CD4-positive, alpha-beta T cell treated with Interleukin-15 for 1 hour (primary cell): Measurements from ENCODE around the gene MAST2.
"Not testable (repeated sequence)": the region's sequence is repeated elsewhere in the genome, so short reads cannot be mapped to it uniquely, and the experiment has no call there.

Experiments used
- DNase-seq: peaks from one replicate; pipeline ENCODE4 v3.0.0-alpha.2; 2020

Gene MAST2

DNA sequence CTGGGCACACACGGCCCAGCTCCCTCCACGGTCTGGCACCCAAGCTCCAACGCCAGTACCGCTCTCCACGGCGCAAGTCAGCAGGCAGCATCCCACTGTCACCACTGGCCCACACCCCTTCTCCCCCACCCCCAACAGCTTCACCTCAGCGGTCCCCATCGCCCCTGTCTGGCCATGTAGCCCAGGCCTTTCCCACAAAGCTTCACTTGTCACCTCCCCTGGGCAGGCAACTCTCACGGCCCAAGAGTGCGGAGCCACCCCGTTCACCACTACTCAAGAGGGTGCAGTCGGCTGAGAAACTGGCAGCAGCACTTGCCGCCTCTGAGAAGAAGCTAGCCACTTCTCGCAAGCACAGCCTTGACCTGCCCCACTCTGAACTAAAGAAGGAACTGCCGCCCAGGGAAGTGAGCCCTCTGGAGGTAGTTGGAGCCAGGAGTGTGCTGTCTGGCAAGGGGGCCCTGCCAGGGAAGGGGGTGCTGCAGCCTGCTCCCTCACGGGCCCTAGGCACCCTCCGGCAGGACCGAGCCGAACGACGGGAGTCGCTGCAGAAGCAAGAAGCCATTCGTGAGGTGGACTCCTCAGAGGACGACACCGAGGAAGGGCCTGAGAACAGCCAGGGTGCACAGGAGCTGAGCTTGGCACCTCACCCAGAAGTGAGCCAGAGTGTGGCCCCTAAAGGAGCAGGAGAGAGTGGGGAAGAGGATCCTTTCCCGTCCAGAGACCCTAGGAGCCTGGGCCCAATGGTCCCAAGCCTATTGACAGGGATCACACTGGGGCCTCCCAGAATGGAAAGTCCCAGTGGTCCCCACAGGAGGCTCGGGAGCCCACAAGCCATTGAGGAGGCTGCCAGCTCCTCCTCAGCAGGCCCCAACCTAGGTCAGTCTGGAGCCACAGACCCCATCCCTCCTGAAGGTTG is 231.4 kb downstream of the MAST2 start:
- DNase-seq: no peak

DNA sequence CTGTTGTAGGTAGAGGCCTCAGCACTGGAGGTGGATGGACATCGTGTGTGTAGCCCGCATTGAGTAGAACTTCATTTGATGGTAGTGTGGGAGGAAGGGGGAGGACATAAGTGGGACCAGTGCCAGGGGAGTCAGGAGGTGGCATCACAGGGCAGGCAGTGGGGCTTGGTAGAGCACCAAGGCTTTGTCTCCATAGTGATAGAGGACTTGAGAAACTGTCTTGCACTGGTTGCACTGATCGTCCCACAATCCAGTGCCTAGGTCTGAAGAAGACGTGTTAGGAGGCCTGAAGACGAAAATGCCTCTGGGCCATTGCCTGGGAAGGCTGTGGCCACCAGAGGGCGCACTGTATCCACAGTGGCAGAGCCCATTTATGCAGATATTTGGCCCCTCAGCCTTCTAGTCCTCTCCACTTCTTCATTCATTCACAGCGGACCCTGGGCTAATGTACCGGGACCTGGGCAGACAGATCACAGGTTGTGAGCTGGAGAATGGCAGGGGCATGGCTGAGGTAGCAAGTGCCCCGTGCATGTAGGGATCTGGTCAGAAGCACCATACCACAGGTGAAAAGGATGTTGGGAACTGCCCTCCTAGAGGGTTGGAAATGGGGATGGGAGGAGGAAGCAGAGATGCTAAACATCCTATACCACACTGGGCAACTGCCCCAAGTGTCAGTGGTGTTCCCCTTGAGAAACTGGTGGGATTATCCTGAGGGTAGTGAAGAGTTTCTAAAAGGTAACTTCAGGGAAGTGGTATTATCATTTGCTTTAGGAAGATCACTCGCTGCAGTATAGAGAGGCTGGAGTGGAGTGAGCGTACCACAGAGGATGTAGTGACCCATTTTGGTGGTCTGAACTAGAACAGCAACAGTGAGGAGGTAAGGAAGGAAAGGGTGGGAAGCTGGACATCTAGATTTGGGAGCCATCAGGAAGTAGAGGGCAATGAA is 233.8 kb downstream of the MAST2 start:
- peak; percentile 77 for DNase-seq

DNA sequence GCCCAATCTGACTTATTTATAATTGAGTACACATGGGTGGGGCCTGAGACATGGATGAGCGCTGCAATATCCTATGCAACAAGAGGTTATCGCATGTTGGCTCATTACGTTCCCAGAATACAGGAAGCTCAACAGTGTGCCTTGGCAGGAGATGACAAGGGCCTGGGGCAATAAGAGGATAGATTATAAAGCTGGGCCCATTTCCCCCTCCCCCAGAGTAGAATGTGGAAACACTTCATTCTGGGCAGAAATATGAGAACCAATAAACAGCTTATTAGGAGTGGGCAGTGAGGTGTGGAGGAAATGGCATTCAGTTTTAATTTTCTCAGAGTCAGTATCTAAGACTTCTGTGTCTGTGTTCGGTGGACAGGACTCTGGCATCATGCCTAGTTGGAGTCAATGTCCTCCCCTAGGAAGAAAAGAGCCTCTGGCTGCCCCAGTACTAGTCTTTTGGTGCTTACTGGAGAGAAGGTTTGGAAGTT is 236.2 kb downstream of the MAST2 start:
- no peak for DNase-seq

DNA sequence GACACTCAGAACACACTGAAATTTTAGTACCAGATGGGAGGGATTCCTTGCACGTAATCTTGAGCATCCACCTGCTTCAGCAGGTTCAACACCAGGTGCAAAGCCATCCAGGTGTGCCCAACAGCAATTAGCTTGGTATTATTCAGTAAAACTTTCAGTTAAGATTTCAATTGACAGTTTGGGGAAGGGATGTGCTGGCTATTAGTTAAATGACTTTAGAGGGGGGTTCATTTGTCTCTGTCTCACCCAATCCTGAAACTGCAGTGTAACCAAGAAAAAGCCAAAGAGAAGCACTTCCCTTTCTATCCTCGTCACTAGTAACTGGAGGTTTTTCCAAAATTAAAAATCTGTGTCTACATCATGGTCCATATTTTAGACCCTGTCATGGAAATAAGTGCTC is 238.1 kb downstream of the MAST2 start:
- no peak for DNase-seq

DNA sequence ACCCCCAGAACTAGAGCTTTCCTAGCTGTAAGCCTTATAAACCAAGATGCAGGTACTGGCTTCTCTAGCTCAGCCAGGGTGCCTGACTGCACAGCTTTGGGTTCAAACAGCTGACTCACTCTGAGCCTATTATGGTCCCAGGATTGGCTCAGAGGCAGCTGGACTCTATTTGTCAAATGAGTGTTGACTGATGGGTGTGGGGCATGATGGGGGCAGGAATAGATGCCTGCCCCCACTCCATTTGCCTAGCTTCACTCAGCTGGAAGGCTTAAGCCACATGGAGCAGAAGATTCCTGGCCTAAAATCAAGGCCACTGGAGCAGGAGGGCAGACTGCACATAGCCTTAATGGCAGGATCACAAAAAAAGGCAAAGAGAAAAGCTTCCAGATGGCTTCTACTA is 238.6 kb downstream of the MAST2 start:
- no peak for DNase-seq

DNA sequence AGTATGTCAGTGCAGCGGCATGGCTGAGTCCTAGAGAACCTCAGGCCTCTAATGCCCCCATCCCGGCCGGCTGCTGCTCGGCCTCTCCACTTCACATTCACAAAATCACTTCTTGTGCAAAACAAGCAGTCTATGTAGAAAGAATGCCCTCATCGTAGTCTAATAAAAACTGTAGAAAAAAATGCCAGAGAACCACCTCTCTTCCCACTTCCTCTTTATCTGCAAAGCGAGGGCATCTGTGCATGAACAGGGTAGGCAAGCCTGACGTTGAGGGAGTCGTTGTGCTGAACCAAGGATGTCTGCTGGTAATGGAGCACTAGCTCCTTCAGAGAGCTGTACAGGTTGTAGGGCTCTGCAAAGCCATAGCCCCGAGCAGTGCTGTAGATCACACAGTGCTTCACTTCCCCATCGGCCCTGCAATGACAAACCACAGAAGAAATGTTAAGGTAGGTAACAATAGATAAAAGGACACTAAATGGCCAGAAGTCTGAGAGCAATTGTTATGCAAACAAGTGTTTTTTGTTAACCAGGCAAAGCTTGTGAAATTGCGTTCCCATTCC is 240.1 kb downstream of the MAST2 start:
- peak; percentile 64 for DNase-seq

DNA sequence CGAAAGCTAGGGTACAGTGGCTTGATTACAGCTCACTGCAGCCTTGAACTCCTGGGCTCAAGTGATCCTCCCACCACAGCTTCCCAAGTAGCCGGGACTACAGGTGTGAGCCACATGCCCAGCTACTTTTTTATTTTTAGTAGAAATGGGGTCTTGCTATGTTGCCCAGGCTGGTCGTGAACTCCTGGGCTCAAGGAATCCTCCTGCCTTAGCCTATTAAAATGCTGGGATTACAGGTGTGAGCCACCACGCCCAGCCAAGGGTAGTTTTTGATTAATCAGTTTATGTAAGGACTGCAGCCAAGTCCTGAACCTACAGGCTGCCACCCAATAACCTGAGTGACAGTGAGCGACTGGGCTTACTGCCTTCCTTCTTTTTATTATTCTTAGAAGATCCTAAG is 240.7 kb downstream of the MAST2 start:
- DNase-seq: no peak

DNA sequence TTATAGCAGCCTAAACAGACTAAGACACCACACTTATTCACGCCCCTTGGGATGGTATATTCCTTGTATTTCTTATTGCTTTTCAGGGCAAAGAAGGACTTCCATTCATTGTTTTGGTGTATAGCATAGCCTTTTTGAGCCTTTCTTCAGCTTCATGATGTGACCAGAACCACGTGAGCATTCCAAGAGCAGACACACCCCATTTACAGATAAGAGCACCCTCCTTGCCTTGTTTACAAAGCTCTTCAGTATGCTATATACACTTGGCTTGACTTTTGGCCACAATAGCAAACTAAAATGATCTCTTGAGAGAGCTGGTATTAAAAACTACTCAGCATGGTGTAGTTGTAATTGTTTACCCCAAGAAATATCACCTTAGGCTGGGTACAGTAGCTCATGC is 250.3 kb downstream of the MAST2 start:
- no peak for DNase-seq

DNA sequence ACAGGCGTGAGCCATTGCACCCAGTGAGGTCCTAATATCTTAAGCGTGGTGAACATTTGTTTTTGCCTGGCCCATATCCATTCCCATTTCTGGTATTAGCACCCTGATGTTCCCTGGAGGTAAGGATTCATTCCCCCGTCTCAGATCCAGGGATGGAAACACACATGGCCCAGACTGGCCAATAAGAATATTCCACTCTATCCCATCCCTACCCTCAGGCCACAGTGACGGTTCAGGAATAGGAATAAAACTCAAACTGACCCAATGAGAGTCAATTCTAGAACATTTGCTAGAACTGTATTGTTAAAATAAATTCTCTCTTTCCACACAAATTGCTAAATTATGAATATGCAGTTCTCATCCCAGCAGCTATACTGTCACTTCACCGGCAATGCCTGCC is 252.9 kb downstream of the MAST2 start:
- DNase-seq: no peak

DNA sequence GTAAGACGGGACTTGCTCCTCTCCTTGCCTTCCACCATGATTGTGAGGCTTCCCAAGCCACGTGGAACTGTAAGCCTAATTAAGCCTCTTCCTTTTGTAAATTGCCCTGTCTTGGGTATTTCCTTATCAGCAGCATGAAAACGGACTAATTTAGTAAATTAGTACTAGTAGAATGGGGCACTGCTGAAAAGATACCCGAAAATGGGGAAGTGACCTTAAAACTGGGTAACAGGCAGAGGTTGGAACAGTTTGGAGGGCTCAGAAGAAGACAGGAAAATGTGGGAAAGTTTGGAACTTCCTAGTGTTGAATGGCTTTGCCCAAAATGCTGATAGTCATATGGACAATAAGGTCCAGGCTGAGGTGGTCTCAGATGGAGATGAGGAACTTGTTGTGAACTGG is 253.8 kb downstream of the MAST2 start:
- DNase-seq: not testable (repeated sequence)

DNA sequence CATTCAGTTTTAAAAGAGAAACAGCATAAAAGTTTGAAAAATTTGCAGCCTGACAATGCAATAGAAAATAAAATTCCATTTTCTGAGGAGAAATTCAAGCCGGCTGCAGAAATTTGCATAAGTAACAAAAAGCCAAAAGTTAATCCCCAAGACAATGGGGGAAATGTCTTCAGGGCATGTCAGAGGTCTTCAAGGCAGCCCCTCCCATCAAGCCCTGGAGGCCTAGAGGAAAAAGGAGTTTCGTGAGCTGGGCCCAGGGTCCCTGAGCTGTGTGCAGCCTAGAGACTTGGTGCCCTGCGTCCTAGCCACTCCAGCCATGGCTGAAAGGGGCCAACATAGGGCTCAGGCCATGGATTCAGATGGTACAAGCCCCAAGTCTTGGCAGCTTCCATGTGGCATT is 254.4 kb downstream of the MAST2 start:
- DNase-seq: no peak

DNA sequence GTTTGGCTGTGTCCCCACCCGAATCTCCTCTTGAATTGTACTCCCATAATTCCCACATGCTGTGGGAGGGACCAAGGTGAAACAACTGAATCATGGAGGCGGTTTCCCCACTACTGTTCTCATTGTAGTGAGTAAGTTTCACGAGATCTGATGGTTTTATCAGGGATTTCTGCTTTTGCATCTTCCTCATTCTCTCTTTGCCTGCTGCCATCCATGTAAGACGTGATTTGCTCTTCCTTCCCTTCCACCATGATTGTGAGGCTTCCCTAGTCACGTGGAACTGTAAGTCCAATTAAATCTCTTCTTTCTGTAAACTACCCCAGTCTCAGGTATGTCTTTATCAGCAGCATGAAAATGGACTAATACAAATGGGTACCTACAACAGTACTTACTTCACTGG is 255.5 kb downstream of the MAST2 start:
- DNase-seq: no peak

DNA sequence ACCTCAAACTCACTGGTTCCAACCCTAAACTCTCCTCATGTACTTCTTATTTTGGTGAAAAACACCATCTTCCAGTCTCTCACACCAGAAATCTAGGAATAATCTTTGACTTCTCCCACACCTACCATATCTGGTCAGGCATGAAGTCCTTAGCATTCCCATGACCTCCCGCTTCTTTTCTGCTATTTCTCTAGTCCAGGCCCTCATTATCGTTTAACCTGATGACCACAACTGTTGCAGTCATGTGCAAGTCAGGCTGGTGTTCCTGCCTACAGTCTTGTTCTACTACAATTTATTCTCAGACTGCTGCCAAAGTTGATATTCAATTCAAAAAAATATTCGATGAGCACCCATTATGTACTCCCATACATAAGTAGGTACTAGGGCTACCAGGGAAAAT is 257.7 kb downstream of the MAST2 start:
- no peak for DNase-seq

DNA sequence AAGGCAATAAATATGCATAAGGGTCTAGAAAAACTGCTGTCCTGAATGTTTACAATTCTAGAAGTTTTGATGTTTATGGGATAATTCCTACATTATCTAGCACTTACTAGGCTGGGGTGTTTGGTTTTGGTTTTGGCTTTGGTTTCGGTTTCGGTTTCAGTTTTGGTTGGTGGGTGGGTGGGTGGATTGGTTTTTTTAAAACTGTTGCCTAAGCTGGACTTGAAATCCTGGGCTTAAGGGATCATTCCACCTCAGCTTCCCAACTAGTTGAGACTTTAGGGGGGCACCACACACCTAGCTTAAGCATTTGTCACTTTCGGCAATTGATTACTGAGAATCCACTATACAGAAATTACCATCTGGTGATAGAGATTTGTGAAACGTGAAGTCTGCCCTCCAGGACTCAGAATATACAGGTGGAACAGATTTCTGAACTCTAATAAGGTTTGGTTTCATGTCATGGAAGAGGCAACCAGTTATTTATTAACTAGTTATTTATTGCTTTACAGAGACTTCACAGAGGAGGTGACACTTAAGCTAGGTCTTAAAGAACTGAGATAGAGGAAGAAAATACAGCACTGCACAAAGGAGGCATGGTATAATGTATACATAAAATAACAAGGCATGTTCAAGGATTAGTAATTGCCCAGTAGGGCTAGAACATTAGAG is 259.4 kb downstream of the MAST2 start:
- DNase-seq: no peak

DNA sequence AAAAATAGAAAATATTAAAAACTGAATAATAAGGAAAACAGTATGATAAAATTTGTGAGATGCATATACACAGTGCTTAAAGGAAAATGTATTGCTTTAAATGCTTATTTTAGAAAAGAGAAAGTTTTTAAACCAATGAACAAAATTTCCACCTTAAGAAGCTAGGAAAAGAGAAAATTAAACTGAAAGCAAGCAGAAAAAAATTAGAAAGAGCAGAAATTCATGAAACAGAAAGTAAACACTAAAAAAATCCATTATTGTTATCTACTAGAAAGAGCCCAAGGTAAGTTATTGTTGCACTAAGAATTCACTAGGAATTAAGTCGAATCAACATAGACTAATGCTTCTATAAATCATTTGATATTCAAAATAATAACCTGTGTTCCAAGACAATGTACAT is 261.3 kb downstream of the MAST2 start:
- no peak for DNase-seq

DNA sequence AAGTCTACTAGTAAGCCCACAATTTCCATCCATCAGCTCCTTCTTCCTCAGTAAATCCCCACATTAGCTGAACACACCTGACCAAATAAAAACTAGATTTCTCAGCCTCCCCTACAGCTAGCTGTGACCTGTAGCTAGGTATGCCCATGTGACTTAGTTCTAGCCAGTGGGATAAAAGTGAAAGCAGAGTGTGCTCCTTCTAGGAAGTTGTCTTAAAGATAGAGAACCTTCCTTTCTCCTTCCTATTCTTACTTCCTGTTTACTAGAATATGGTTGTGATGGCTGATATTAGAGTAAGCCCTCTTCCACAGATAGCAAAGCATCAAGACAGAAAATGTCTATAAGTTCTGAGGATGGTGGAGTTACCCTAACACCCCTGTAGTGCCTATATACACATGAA is 262.0 kb downstream of the MAST2 start:
- DNase-seq: no peak

DNA sequence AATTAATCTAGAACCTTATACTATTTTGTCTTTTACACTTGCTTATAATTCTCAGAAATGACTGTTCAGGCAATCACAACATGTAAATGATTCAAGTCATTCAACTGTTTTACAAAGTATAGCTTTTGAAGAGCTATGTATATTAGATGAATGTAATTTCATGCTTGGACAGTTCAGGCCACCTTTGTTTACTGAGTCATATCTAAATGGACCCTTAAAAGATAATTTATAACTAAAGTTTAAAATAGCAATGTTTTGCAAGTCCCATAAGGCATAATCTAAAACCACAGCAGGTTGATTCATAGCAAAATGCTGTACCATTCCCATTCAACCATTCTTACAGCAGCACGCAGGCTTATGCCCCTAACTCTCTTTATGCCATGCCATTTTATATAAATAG is 264.2 kb downstream of the MAST2 start:
- DNase-seq: no peak

DNA sequence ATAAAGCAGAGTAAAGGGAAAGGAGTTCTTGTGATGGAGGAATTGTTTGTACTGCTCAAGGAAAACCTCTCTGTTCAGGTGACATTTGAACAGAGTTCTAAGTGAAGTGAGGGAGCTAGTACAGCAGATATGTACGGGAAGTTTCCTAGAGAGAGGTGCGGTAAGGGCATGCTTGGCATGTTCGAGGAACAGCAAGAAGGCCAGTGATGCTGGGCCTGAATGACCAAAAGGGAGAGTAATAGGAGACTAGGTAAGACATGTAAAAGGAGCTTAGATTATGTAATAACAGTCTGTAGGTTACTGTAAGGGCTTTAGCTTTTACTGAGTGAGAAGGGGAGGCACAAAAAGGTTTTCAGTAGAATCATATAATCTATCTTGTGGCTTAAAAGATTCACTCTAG is 265.1 kb downstream of the MAST2 start:
- DNase-seq: no peak

DNA sequence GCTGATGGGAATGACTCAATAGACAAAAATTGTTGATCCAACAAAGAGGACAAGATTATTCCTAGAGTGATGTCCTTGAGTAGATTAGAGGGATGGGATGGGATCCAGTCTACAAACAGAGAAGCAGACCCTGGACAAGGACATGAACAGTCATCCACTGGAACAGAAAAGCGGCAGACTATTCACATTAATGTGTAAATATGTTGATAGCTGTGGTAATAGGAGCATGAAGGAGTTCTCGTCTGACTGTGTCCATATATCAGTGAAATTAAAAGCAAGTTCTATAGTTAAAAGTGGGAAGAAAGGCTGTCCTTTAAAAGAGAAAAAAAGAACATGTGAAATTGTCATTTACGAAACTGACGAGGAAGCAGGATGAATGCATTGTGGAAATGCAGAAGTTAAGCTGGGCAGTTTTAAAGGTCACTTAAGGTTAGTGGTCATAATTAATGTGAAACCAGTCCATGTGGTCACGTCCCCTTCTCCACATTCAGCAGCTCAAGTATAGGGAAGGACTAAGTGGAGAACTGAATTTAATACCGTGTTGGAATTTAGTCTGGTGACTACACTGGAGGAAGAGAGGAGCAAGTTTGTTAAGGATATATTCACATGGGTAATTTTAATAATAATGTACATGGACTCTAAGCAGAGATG is 266.9 kb downstream of the MAST2 start:
- no peak for DNase-seq

DNA sequence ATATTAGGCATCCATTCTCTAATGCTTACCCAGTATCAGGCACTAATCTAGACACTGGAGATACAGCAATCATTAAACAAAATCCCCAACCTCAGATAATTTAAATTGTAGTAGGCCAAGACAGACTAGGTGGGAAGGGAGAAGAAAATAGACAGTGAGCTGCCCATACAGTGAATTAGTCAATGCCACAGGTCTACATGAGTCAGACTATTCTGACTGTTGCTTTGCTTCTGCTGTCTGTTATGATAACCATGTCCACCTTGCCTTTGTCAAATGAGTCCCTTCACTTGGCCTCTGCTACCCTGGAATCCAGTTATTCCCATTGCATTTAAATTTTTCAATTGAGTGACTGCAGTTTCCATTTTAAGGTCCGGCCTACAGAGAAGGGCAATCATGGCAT is 269.6 kb downstream of the MAST2 start:
- DNase-seq: no peak

DNA sequence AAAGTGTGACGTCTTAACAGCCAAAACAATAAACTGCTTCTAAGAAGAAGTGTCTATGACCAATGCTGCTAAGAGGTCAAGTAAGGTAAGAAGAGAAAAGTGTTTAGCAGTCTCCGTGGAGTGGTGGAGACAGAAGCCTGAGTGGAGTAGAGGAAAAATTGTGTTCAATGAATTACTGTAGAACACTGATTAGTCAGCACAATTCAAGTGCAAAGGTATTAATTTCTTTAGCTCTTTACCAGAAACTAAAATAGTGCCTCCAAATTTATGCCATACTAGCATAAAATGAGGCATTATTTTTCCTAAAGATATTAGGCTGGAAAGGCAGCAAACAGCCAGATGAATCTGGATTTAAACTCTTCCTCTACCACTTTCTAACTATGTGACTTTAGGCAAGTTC is 272.9 kb downstream of the MAST2 start:
- no peak for DNase-seq

DNA sequence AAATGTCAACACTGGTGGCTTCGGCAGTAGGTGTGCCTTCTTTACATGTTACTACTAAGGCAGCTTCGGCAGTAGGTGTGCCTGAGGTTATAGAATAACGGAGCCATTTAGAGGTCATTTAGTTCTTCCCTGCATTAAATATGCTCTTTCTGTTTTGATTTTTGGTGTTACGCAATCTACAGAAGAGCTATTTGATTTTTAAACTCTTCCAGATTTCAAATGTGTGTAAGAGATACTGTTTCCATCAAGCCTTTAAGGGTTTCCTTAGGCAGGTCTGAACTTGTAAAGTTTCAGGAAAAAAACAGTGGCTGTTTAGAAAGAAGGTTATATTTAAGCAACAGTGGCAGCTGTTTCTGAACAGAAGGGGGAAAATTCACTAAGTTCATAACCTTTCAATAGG is 274.2 kb downstream of the MAST2 start:
- DNase-seq: no peak
